GM19452 (cell line): ENCODE results near the gene EIF5A.
A peak's percentile ranks its signal among the peaks of the same experiment; 100 is the strongest.

Experiments used
- ATAC-seq: cut with Tn5 transposase; IDR thresholded peaks from one replicate; pipeline ENCODE4 v1.9.1; 2021; ENCODE audit not compliant: unreplicated experiment

The EIF5A gene

DNA sequence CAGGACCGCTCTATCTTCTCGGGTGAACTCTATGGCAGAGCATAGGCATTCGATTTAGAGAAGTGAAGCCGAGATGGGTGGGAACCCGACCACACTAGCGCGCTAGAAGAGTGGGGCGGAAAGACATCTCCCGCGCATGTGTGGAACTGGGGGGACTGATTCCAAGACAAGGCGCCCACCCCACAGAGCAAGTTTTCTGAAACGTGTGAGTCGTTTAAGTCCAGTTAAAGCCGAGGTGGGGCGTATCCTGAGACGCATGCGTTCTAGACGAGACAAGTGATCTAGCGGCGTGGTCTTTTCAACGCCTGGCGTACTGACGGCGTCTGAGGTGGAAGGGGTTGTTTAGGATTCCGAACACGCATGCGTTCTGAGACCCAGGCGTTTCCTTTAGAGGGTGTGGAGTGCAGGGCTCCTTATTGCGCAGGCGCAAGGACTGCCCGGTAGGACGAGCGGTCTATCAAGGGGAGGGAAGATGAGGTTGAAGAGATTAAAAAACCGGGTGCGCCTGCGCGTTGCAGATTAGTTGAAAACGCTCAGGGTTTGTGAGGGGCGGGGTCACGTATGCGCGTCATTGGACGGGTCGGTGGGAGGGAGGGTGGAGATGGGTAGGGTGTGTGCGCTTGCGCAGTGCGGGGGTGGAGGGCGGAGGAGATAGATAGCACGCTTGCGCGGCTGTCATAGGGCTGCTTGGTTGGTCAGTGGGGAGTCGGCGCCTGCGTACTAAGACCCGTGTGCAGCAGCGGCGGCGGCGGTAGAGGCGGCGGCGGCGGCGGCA is at the start of gene EIF5A:
TSS of gene EIF5A (plus strand) at position 718 of the 775 bp plus-strand sequence. CDS start 2,008 bp downstream, outside the sequence.
- peak; percentile 73 for ATAC-seq

- ATAC-seq, result no peak
Observed at GRCh38 chr17:7258731-7259554, 48.5 kb upstream of the EIF5A start.

DNA sequence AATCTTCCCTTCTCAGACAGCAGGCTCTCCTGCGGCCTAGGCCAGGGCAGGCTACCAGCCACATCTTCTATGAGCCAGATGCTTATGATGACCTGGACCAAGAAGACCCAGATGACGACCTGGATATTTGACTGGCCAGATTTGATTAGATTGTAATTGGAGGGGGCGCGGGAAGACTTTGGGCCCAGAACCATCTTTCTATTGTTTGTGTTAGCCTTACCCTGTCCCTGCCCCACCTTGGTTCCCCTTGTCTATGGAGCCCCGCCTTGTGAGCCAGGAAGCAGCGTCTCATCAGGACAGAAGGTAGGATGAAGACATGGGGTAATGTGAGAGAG is 47.9 kb upstream of the EIF5A start:
- ATAC-seq, result no peak

GRCh38 chr17:7260151-7260550 is 47.3 kb upstream of the EIF5A start:
- no peak for ATAC-seq

GRCh38 chr17:7260651-7261378 is 46.6 kb upstream of the EIF5A start:
- no peak for ATAC-seq

- no peak for ATAC-seq
Observed at GRCh38 chr17:7261379-7262191, 45.8 kb upstream of the EIF5A start.

DNA sequence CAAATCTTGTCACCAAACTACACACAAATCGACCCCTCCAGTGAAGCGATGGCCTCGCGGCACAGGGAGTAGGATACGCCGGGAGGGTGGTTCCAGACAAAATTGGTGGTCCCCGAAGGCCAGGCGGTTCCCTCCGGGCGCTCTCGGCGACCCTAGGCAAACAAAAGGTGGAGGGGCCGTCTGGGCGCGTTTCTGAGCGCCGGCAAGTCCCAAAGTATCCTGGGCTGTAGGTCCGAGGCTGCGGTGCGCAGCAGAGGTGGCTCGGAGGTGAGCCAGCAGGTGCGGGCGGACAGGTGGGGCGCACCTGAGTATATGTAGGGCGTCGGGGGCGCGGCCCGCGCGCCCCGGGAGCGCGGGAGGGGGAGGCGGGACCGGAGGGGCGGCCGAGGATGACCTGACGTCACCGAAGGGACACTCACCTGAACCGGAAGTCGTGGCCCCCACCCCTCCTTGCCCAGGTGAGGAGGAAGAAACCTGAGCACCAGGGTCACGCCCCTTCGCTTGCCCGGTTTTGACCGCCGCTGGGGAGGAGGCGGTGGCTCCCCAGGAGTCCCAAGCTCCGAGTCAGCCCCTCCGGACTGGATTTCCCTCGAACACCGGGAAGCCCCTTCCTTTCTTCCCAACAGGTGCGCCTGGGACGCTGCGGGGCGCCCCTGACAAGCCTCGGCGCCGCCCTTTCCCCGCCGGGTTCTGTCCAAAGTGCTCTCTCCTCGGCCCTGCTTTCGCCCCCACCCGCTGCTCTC is 45.1 kb upstream of the EIF5A start, which contains the start of gene CLDN7:
TSS of gene CLDN7 (minus strand) at position 287 of the 743 bp plus-strand sequence. CDS start 435 bp downstream, outside the sequence.
- no peak for ATAC-seq

DNA sequence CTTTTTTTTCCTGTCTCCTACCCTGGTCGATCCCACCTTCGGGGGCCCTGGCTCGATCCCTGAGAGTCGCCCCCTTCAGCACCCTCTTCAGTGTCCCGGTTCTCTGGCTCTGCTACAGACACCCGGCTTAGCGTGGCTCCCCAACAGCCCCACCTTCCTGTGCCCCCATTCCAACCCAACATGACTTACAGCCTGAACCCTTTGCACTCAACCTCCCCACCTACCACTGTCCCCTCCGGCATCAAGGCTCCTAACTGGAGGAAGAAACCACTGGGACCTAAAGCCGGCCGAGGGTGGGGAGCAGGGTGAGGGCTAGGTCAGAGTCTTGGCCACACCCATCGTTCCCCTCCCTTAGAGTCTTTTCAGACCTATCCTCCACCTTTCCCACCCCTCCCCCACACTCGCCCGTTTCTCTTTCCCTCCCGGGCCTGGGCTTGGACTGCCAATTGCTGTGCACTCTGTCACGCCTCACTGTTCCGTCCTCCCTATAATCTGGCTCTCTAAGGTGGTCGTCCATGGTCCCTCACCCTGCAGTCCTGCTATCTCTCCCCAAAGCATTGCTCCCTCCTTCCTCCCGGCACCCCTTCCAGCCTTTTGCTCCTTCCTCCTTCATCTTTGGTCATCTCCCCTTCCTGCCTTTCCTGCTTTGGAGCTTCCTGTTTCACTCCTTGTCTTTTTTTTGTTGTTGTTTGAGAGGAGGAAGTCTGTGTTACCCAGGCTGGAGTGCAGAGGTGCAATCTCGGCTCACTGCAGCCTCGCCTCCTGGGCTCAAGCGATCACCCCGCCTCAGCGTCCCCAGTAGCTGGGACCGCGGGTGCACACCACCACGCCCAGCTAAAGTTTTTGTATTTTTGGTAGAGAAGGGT is 44.3 kb upstream of the EIF5A start:
- no peak for ATAC-seq

- no peak for ATAC-seq
Observed at GRCh38 chr17:7263801-7264078, 43.7 kb upstream of the EIF5A start.

DNA sequence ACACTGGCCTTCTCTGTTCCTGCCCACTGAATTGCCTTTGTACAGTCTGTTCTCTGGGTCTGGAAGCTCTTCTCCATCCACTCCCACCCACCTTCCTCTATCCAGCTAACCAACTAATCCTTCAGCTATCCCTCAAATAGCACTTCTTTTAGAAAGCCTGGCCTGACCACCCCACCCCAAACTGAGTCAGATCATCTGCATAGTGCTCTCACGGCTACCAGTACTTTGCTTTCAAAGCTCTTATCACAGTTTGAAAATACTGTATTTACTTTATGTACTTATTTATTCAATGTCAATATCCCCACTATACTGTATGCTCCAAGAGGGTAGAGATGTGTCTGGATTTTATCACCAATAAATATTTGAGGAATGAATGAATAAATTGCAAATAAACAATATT is 40.6 kb upstream of the EIF5A start:
- ATAC-seq, result no peak

DNA sequence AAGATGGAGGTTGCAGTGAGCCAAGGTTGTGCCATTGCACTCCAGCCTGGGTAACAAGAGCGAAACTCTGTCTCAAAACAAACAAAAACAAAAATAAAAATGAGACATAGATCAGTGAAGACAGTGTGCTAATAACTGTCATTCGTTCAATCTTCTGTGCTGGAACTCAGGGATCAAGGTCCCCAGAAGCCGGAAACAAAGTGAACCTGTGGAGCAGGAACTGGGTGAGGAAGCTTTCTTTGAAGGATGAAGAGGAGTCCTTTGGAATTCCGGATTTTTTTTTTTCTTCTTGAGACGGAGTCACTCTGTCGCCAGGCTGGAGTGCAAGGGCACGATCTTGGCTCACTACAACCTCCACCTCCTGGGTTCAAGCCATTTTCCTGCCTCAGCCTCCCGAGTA is 28.0 kb upstream of the EIF5A start:
- no peak for ATAC-seq

DNA sequence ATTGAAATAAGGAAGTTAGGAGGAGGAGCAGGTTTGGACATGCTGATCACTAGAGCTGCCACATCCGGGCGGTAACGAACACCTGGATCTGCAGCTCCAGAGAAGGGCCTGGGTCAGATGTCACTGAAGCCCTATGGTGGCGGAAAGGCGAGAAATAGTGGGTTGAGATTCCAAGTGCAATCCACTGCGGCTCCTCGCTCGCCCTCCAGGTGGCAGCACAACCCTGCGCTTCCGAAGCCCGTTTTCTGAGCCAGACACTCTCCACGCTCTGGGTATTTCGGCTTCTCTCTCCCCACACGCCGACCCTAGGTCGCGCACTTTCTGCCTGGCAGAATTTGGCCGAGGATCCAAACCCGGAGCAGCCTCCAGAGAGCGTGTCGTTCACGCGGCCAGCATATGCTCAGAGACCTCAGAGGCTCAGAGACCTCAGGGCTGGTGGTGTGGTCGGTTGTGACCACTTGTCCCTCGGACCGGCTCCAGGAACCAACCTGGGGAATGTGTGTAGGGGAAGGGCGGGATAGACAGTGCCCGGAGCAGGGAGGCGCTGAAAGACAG is 26.8 kb upstream of the EIF5A start:
- ATAC-seq, result peak; percentile 62

DNA sequence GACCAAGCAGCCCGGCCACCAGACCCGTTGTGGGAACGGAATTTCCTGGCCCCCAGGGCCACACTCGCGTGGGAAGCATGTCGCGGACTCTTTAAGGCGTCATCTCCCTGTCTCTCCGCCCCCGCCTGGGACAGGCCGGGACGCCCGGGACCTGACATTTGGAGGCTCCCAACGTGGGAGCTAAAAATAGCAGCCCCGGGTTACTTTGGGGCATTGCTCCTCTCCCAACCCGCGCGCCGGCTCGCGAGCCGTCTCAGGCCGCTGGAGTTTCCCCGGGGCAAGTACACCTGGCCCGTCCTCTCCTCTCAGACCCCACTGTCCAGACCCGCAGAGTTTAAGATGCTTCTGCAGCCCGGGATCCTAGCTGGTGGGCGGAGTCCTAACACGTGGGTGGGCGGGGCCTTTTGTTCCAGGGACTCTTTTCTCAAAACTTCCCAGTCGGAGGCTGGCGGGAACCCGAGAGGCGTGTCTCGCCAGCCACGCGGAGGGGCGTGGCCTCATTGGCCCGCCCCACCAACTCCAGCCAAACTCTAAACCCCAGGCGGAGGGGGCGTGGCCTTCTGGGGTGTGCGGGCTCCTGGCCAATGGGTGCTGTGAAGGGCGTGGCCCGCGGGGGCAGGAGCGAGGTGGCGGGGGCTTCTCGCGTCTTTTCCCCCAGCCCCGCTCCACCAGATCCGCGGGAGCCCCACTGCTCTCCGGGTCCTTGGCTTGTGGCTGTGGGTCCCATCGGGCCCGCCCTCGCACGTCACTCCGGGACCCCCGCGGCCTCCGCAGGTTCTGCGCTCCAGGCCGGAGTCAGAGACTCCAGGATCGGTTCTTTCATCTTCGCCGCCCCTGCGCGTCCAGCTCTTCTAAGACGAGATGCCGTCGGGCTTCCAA is 26.1 kb upstream of the EIF5A start, which contains the start of gene SLC2A4:
TSS of gene SLC2A4 (plus strand) at position 645 of the 879 bp plus-strand sequence. CDS start at position 862, 217 bp downstream.
- ATAC-seq, result peak; percentile 49

DNA sequence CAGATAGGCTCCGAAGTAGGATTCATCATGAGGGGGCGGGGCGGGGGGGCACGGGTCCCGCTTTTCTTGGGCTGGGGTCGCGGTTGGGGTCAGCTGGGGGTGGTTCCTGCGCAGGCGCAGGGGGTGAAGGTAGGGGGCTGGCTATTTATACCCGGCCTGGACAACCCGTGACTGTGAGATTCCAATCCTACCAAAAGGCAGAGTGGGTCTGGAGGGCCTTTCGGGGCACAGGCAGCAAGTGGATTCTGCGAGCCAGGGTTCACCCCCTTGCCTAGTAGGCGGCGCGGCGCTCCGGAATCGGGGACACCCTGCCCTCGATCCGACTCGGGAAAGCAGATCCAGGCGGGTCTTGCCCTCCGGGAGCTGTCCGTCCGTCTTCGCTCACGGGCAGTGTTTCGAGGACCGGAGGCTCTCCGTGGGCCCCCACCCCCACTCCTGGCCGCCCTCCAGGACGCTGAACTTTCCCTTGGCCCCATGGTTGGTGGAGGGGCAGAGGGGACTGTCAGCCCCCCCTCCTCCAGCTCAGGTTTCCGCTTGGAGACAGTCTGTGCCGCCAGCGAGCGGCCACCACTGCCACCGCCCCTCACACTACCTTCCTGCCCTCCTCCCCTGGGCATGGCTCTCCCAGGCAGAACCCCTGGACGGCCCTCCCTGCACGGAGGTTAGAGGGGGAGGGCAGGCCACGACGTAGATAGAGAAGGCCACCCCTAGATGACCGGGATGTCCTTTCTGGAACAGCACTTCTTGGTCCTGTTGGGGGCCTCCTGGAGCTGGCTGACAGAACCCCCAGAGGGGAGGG is 25.3 kb upstream of the EIF5A start:
- no peak for ATAC-seq

DNA sequence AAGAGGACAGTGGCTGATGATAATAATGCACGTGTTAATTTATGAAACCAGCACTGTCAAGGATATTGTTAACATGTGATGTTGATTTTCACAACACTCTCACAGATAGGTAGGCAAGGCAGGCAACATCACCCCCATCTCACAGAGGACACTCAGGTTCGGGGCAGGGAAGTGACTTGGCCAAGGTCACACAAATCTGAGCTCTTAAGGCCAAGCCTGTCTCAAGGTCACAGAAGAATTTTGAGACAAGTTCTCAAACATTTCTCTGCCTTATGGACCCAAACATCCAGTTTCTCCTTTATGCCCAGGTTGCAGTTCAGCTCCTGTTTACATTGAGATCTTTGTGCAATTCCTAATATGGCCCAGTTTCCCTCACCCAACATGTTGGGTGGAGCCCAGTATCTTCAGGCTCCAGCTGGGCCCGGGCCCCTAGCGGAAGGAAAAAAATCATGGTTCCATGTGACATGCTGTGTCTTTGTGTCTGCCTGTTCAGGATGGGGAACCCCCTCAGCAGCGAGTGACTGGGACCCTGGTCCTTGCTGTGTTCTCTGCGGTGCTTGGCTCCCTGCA is 24.6 kb upstream of the EIF5A start:
- no peak for ATAC-seq

DNA sequence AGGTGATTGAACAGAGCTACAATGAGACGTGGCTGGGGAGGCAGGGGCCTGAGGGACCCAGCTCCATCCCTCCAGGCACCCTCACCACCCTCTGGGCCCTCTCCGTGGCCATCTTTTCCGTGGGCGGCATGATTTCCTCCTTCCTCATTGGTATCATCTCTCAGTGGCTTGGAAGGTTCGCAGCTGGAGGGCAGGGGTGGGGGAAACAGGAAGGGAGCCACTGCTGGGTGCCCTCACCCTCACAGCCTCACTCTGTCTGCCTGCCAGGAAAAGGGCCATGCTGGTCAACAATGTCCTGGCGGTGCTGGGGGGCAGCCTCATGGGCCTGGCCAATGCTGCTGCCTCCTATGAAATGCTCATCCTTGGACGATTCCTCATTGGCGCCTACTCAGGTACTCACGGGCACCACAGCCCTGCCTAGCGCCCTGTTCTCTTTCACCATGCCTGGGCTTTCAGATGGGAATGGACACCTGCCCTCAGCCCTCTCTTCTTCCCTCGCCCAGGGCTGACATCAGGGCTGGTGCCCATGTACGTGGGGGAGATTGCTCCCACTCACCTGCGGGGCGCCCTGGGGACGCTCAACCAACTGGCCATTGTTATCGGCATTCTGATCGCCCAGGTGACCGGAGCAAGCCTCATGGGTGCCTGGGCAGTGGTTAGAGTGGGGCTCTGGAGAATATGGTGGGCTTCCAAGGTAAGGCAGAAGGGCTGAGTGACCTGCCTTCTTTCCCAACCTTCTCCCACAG is 23.8 kb upstream of the EIF5A start:
- ATAC-seq, result no peak
